PC-9 (cell line): ENCODE data around the gene KCNRG. TPM values are rescaled to one million over a fixed set of nuclear protein-coding genes. Genes with fewer than 3 reads are reported as not detected.
"Not testable (repeated sequence)": the region's sequence is repeated elsewhere in the genome, so short reads cannot be mapped to it uniquely, and the experiment has no call there.

Source experiments
- BruUV-seq: library from RNA; stranded (reverse); fragments of 400-500 nt; replicated peaks from 2 replicates; lab custom pipeline; 2021; lab: Mats Ljungman, UMichigan
- CTCF ChIA-PET: fragments of 300-600 bp; sonication (Branson Sonifier 250); formaldehyde crosslinking; loops from one replicate; lab custom pipeline; 2022; ENCODE audit warnings: antibody characterized with exemption; lab: Charles Lee
- POLR2A ChIA-PET: fragments of 300-600 bp; sonication (Branson Sonifier 250); formaldehyde crosslinking; loops from one replicate; lab custom pipeline; 2022; ENCODE audit warnings: antibody characterized with exemption; ENCODE audit not compliant: unreplicated experiment; lab: Charles Lee
- DNase-seq, 2 experiments: peaks; one replicate each; pipeline versions ENCODE4 v3.0.0 to v3.0.0-alpha.2; 2015 to 2022; ENCODE audit warnings: mixed read lengths in 1 of 2
- H2AFZ ChIP-seq: fragments of 200-600 bp; sonication (generic); 2 replicates; pipeline ENCODE4 v1.8.1; 2017; ENCODE audit warnings: antibody characterized with exemption
- H3F3A ChIP-seq: fragments of 200-600 bp; sonication (generic); 2 replicates; pipeline ENCODE4 v1.8.1; 2017; ENCODE audit warnings: antibody characterized with exemption, mild to moderate bottlenecking, low read depth; ENCODE audit not compliant: insufficient read depth
- H3K27ac ChIP-seq: fragments of 200-600 bp; sonication (generic); 2 replicates; pipeline ENCODE4 v1.6.1; 2016; ENCODE audit warnings: mixed run types
- H3K27me3 ChIP-seq: fragments of 200-600 bp; sonication (generic); 2 replicates; pipeline ENCODE4 v1.6.1; 2016; ENCODE audit warnings: low read depth, mixed run types; ENCODE audit not compliant: insufficient read depth
- H3K36me3 ChIP-seq: fragments of 200-600 bp; sonication (generic); 2 replicates; pipeline ENCODE4 v1.6.1; 2016; ENCODE audit warnings: low read depth, mixed run types
- H3K4me1 ChIP-seq: fragments of 200-600 bp; sonication (generic); replicated peaks from 2 replicates; pipeline ENCODE4 v1.6.1; 2016; ENCODE audit warnings: mixed run types; ENCODE audit not compliant: insufficient read depth
- H3K4me2 ChIP-seq: fragments of 200-600 bp; sonication (generic); 2 replicates; pipeline ENCODE4 v1.6.1; 2017; ENCODE audit warnings: mixed run types
- H3K4me3 ChIP-seq: fragments of 200-600 bp; sonication (generic); 2 replicates; pipeline ENCODE4 v1.6.1; 2016; ENCODE audit warnings: mixed run types
- H3K79me2 ChIP-seq: fragments of 200-600 bp; sonication (generic); 2 replicates; pipeline ENCODE4 v1.6.1; 2017; ENCODE audit warnings: low read depth, mixed run types
- H3K9me2 ChIP-seq: fragments of 200-600 bp; sonication (generic); 2 replicates; pipeline ENCODE4 v1.8.1; 2017; ENCODE audit warnings: mild to moderate bottlenecking; ENCODE audit not compliant: insufficient read depth
- H3K9me3 ChIP-seq: fragments of 200-600 bp; sonication (generic); 2 replicates; pipeline ENCODE4 v1.8.1; 2016; ENCODE audit warnings: low read depth; ENCODE audit not compliant: insufficient read depth
- H4K20me1 ChIP-seq: fragments of 200-600 bp; sonication (generic); 2 replicates; pipeline ENCODE4 v1.8.1; 2017; ENCODE audit not compliant: insufficient read depth
- CTCF ChIP-seq: fragments of 200-600 bp; sonication (generic); conservative IDR thresholded peaks from 2 replicates; pipeline ENCODE4 v1.6.1; 2017; ENCODE audit warnings: mixed run types, antibody characterized with exemption, mild to moderate bottlenecking, moderate library complexity
- EZH2 ChIP-seq: fragments of 200-600 bp; sonication (generic); IDR thresholded peaks from 2 replicates; pipeline ENCODE4 v1.8.0; 2017; ENCODE audit warnings: antibody characterized with exemption, low read depth
- intact Hi-C: fragments of 100-400 bp; cut with micrococcal nuclease; formaldehyde crosslinking; loops from one replicate; pipeline ENCODE4 v1.10.0; 2022; ENCODE audit not compliant: unreplicated experiment
- total RNA-seq: library from RNA; stranded (reverse); gene quantifications from 2 replicates; pipeline ENCODE4 v1.2.3, GENCODE V29; 2021

The KCNRG gene
- total RNA-seq, 1 experiment from 2014 or later = 0.41 TPM

- H3K27me3 ChIP-seq = no peaks in the 10 kb centered on the region
- no peak overlapping the region for H3K4me3 ChIP-seq
- H3F3A ChIP-seq = no peaks in the 10 kb centered on the region
- CTCF ChIA-PET = interaction anchor here (1.4 kb wide), 1 partner anchor 17 kb away, joined by 5 read pairs; no protein-coding TSS in a partner anchor
- no peaks in the 10 kb centered on the region for H3K4me1 ChIP-seq
- no peaks in the 10 kb centered on the region for H3K9me3 ChIP-seq
- H3K27ac ChIP-seq = no peak overlapping the region
- no peaks in the 10 kb centered on the region for H4K20me1 ChIP-seq
- no peak for TF ChIP-seq EZH2
- TF ChIP-seq CTCF = no peak
- POLR2A ChIA-PET = no interaction called here
- H2AFZ ChIP-seq = no peak overlapping the region
- no peaks in the 10 kb centered on the region for H3K9me2 ChIP-seq
- H3K36me3 ChIP-seq = no peaks in the 10 kb centered on the region
- no peak for DNase-seq
- intact Hi-C loops = no loop called here
- no peak overlapping the region for H3K4me2 ChIP-seq
- H3K79me2 ChIP-seq = no peaks in the 10 kb centered on the region
- no TSS peak for BruUV-seq
Observed at GRCh38 chr13:49980266-49980665, 35.0 kb upstream of the KCNRG start.

GRCh38 chr13:49985129-49985528 is 30.1 kb upstream of the KCNRG start:
- Histone ChIP-seq H3F3A (no peaks in the 10 kb centered on the region), H3K36me3 (no peaks in the 10 kb centered on the region), H3K79me2 (no peaks in the 10 kb centered on the region), H3K4me2 (no peak overlapping the region), H2AFZ (no peak overlapping the region), H3K4me3 (no peak overlapping the region), H3K4me1 (no peaks in the 10 kb centered on the region), H3K9me3 (no peaks in the 10 kb centered on the region), H3K9me2 (no peaks in the 10 kb centered on the region), H3K27ac (no peak overlapping the region), H3K27me3 (no peaks in the 10 kb centered on the region), H4K20me1 (no peaks in the 10 kb centered on the region)
- POLR2A ChIA-PET = no interaction called here
- BruUV-seq = no TSS peak
- TF ChIP-seq CTCF = no peak
- no peak for TF ChIP-seq EZH2
- CTCF ChIA-PET = no interaction called here
- DNase-seq = no peak
- intact Hi-C loops = no loop called here

GRCh38 chr13:49986471-49986870 is 28.8 kb upstream of the KCNRG start:
- TF ChIP-seq CTCF = no peak
- no peak for TF ChIP-seq EZH2
- no peaks in the 10 kb centered on the region for H3K9me3 ChIP-seq
- POLR2A ChIA-PET = no interaction called here
- H3K4me1 ChIP-seq = peaks cover 8% of the 10 kb centered on the region
- H3K36me3 ChIP-seq = no peaks in the 10 kb centered on the region
- 0 out of 2 replicates have a peak, but pooled peaks cover 4% of the 10 kb centered on the region for H3F3A ChIP-seq
- no peak overlapping the region for H3K4me2 ChIP-seq
- H2AFZ ChIP-seq = no peak overlapping the region
- no peak overlapping the region for H3K4me3 ChIP-seq
- no peaks in the 10 kb centered on the region for H3K27me3 ChIP-seq
- no TSS peak for BruUV-seq
- H4K20me1 ChIP-seq = no peaks in the 10 kb centered on the region
- H3K79me2 ChIP-seq = no peaks in the 10 kb centered on the region
- CTCF ChIA-PET = no interaction called here
- H3K9me2 ChIP-seq = no peaks in the 10 kb centered on the region
- intact Hi-C loops = no loop called here
- no peak for DNase-seq
- H3K27ac ChIP-seq = no peak overlapping the region

DNA sequence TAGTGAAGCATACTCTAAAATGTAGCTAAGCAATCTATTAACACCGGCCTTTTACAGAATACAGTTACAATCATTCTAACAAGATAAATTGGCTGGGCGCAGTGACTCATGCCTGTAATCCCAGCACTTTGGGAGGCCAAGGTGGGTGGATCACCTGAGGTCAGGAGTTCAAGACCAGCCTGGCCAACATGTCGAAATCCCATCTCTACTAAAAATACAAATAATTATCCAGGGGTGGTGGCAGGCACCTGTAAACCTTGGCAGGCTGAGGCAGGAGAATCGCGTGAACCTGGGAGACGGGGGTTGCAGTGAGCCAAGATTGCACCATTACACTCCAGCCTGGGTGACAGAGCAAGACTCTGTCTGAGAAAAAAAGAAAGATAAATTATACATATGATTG is 24.6 kb upstream of the KCNRG start:
- H3K27me3 ChIP-seq, H3K79me2 ChIP-seq, H3F3A ChIP-seq, H3K36me3 ChIP-seq, H3K9me2 ChIP-seq, H3K9me3 ChIP-seq, H3K4me1 ChIP-seq, BruUV-seq, H2AFZ ChIP-seq, H3K27ac ChIP-seq, H4K20me1 ChIP-seq, H3K4me3 ChIP-seq, POLR2A ChIA-PET, DNase-seq, H3K4me2 ChIP-seq, CTCF ChIA-PET: not testable (repeated sequence)
- intact Hi-C loops = loop anchor here (10.0 kb wide), 1 partner anchor 136 kb away; no protein-coding TSS in a partner anchor
